Liver (tissue), 2 donors: Measurements from ENCODE around the gene S100A2.

Experiments used
- CTCF ChIP-seq: fragments of 150-350 bp; IDR thresholded peaks from 2 replicates; pipeline ENCODE4 v1.5.1; 2017; ENCODE audit warnings: improper control_type of control experiment, low read depth, low read length; ENCODE audit not compliant: missing input control
- YY1 ChIP-seq: IDR thresholded peaks from 2 replicates; pipeline ENCODE4 v1.6.1; 2016; ENCODE audit warnings: antibody characterized with exemption, mild to moderate bottlenecking
- donor health status: healthy.

- TF ChIP-seq YY1 (no peak), CTCF (no peak)
These were observed 47.8 kb upstream of the S100A2 start for GRCh38 chr1:153613406-153613805.
